IPS-20b (cell line): ENCODE data around the gene GAPVD1.
"Not testable (repeated sequence)": the region's sequence is repeated elsewhere in the genome, so short reads cannot be mapped to it uniquely, and the experiment has no call there.

Source experiments
- H3K27ac ChIP-seq: one replicate; pipeline ENCODE4 v1.5.1; 2013; ENCODE audit warnings: low read length
- H3K27me3 ChIP-seq: 2 replicates; pipeline ENCODE4 v1.6.1; 2013; ENCODE audit warnings: mild to moderate bottlenecking, low read length, inconsistent platforms; ENCODE audit not compliant: insufficient read depth
- H3K36me3 ChIP-seq: 2 replicates; pipeline ENCODE4 v1.6.1; 2013; ENCODE audit warnings: low read depth, mild to moderate bottlenecking, inconsistent platforms, low read length, moderate library complexity; ENCODE audit not compliant: insufficient read depth
- H3K4me1 ChIP-seq: 2 replicates; pipeline ENCODE4 v1.6.1; 2013; ENCODE audit warnings: mild to moderate bottlenecking, control low read depth, inconsistent platforms, low read length, moderate library complexity; ENCODE audit not compliant: insufficient read depth
- H3K4me3 ChIP-seq: 2 replicates; pipeline ENCODE4 v1.5.1; 2013; ENCODE audit warnings: mild to moderate bottlenecking, low read length, inconsistent platforms
- H3K9ac ChIP-seq: 2 replicates; pipeline ENCODE4 v1.6.1; 2013; ENCODE audit warnings: low read depth, mild to moderate bottlenecking, inconsistent platforms, low read length, moderate library complexity
- H3K9me3 ChIP-seq: 2 replicates; pipeline ENCODE4 v1.6.1; 2013; ENCODE audit warnings: mild to moderate bottlenecking, low read depth, low read length, inconsistent platforms; ENCODE audit not compliant: insufficient read depth

Gene GAPVD1

GRCh38 chr9:125286935-125287433 is 25.4 kb downstream of the GAPVD1 start:
- H3K4me3 ChIP-seq, H3K36me3 ChIP-seq, H3K27ac ChIP-seq, H3K27me3 ChIP-seq, H3K9me3 ChIP-seq, H3K9ac ChIP-seq, H3K4me1 ChIP-seq: not testable (repeated sequence)

DNA sequence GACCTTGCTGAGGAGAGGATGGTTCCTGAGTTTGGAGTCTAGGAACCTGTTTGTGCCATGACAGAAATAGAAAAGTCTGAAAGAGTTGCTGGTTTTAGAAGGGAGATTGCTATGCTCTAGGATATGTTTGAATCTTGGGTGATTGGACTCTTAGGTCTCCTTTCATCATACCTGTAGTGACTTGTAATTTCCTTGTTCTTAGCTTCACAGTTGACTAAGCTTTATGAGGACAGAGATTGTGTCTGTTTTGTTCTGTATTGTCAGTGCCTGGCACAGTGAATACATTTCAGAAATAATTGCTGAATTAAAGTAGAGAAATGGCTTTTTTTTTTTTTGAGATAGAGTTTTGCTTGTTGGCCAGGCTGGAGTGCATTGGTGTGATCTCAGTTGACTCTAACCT is 31.5 kb downstream of the GAPVD1 start:
- no peak overlapping the region for H3K9ac ChIP-seq
- no peaks in the 10 kb centered on the region for H3K36me3 ChIP-seq
- no peaks in the 10 kb centered on the region for H3K9me3 ChIP-seq
- no peaks in the 10 kb centered on the region; the same call in 1 of the 2 replicates for H3K4me1 ChIP-seq
- H3K27me3 ChIP-seq: no peaks in the 10 kb centered on the region
- H3K27ac ChIP-seq: no peak overlapping the region
- H3K4me3 ChIP-seq: no peak overlapping the region

- no peak overlapping the region for H3K4me3 ChIP-seq
- no peaks in the 10 kb centered on the region; the same call in 1 of the 2 replicates for H3K4me1 ChIP-seq
- no peaks in the 10 kb centered on the region for H3K27me3 ChIP-seq
- peaks cover 8% of the 10 kb centered on the region for H3K36me3 ChIP-seq
- H3K27ac ChIP-seq: no peak overlapping the region
- H3K9ac ChIP-seq: no peak overlapping the region
- no peaks in the 10 kb centered on the region for H3K9me3 ChIP-seq
These were observed 34.0 kb downstream of the GAPVD1 start for GRCh38 chr9:125295657-125296056.

DNA sequence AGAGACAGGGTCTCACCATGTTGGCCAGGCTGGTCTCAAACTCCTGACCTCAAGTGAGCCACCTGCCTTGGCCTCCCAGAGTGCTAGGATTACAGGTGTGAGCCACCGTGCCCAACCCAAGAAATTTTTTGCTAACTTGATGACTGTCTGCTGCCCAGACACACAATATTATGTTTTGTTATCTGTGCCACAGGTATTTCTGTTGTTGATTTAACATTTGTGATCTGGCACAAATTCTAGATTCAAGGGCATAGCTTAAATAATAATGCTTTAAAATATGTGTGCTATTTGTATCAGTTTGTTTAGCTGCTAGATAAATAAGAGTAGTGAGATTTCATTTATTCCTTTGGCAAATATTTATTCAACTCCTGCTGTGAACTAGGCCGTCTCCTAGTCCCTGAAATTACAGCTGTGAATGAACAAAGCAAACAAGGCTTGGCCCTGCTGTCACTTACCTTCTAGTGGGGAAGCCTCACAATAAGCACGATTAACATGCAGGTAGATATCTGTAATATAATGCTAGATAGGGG is 35.3 kb downstream of the GAPVD1 start:
- no peak overlapping the region for H3K4me3 ChIP-seq
- H3K27ac ChIP-seq: no peak overlapping the region
- H3K27me3 ChIP-seq: no peaks in the 10 kb centered on the region
- peaks cover 10% of the 10 kb centered on the region for H3K36me3 ChIP-seq
- H3K9me3 ChIP-seq: no peaks in the 10 kb centered on the region
- H3K9ac ChIP-seq: no peak overlapping the region
- H3K4me1 ChIP-seq: no peaks in the 10 kb centered on the region; the same call in 1 of the 2 replicates

- H3K4me3 ChIP-seq: no peak overlapping the region
- H3K27me3 ChIP-seq: no peaks in the 10 kb centered on the region
- no peaks in the 10 kb centered on the region for H3K9me3 ChIP-seq
- no peaks in the 10 kb centered on the region; the same call in 1 of the 2 replicates for H3K4me1 ChIP-seq
- peaks cover 20% of the 10 kb centered on the region for H3K36me3 ChIP-seq
- no peak overlapping the region for H3K27ac ChIP-seq
- H3K9ac ChIP-seq: no peak overlapping the region
These were observed 36.3 kb downstream of the GAPVD1 start for GRCh38 chr9:125297917-125298316.

DNA sequence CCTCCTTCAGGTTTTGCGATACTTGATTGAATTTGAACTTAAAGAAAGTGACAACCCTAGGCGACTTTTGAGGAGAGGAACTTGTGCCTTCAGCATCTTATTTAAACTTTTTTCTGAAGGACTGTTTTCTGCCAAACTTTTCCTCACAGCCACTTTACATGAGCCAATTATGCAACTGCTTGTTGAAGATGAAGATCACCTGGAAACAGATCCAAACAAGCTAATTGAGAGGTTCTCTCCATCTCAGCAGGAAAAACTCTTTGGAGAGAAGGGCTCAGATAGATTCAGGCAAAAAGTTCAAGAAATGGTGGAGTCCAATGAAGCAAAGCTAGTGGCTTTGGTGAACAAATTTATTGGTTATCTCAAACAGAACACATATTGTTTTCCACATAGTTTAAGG is 40.6 kb downstream of the GAPVD1 start:
- H3K4me1 ChIP-seq: no peaks in the 10 kb centered on the region; the same call in 1 of the 2 replicates
- peaks cover 49% of the 10 kb centered on the region for H3K36me3 ChIP-seq
- H3K4me3 ChIP-seq: no peak overlapping the region
- H3K9ac ChIP-seq: no peak overlapping the region
- no peak overlapping the region for H3K27ac ChIP-seq
- H3K27me3 ChIP-seq: no peaks in the 10 kb centered on the region
- no peaks in the 10 kb centered on the region for H3K9me3 ChIP-seq

DNA sequence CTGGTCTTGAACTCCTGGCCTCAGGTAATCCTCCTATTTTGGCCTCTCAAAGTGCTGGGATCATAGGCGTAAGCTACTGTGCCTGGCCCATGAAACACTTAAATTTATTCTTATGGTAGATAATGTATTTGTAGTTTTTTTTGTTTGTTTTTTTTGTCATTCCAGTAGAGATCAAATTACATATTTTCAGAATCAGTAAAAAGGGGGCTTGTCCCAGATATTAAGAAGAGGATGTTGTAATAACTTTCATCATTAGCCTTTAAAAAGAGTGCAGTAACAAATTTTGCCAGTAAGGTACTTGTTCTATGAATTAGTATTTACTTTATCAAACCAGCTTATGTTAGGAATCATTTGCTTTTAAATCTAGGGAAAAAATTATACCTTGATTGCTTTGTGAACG is 42.6 kb downstream of the GAPVD1 start:
- Histone ChIP-seq H3K9me3 (no peaks in the 10 kb centered on the region), H3K4me3 (no peak overlapping the region), H3K27ac (no peak overlapping the region), H3K27me3 (no peaks in the 10 kb centered on the region), H3K36me3 (peaks cover 59% of the 10 kb centered on the region), H3K9ac (no peak overlapping the region), H3K4me1 (no peaks in the 10 kb centered on the region)

DNA sequence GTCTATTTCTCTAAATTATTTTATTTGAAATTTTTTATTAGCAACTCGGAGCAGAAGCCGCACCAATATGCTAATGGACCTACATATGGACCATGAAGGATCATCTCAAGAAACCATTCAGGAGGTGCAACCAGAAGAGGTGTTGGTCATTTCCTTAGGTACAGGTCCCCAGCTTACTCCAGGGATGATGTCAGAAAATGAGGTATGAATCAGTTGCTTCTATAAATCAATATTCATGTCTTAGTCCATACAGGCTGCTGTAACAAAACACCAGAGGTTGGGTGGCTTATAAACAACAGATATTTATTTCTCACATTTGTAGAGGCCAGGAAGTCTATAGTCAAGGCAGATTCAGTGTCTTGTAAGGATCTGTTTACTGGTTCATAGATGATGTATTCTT is 50.8 kb downstream of the GAPVD1 start:
- Histone ChIP-seq H3K36me3 (peaks cover 42% of the 10 kb centered on the region), H3K27me3 (no peaks in the 10 kb centered on the region)

DNA sequence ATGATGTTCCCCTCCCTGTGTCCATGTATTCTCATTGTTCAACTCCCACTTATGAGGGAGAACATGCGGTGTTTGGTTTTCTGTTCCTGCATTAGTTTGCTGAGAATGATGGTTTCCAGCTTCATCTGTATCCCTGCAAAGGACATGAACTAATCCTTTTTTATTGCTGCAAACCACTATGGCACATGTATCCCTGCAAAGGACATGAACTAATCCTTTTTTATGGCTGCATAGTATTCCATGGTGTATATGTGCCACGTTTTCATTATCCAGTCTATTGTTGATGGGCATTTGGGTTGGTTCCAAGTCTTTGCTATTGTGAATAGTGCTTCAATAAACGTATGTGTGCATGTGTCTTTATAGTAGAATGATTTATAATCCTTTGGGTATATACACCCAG is 54.7 kb downstream of the GAPVD1 start:
- not testable (repeated sequence) for H3K9me3 ChIP-seq, H3K27me3 ChIP-seq, H3K9ac ChIP-seq, H3K4me3 ChIP-seq, H3K4me1 ChIP-seq, H3K27ac ChIP-seq
- H3K36me3 ChIP-seq: peaks cover 36% of the 10 kb centered on the region

More for the DNA sequence above, 50.8 kb downstream of the GAPVD1 start:
- H3K27ac ChIP-seq: no peak overlapping the region
- no peaks in the 10 kb centered on the region for H3K9me3 ChIP-seq
- H3K9ac ChIP-seq: no peak overlapping the region
- H3K4me1 ChIP-seq: no peaks in the 10 kb centered on the region
- H3K4me3 ChIP-seq: no peak overlapping the region

- no peaks in the 10 kb centered on the region for H3K9me3 ChIP-seq
- no peaks in the 10 kb centered on the region for H3K27me3 ChIP-seq
- peaks cover 29% of the 10 kb centered on the region for H3K36me3 ChIP-seq
- no peak overlapping the region for H3K27ac ChIP-seq
- H3K4me3 ChIP-seq: no peak overlapping the region
- no peak overlapping the region for H3K9ac ChIP-seq
- no peaks in the 10 kb centered on the region for H3K4me1 ChIP-seq
These were observed 56.1 kb downstream of the GAPVD1 start for GRCh38 chr9:125317704-125318103.

DNA sequence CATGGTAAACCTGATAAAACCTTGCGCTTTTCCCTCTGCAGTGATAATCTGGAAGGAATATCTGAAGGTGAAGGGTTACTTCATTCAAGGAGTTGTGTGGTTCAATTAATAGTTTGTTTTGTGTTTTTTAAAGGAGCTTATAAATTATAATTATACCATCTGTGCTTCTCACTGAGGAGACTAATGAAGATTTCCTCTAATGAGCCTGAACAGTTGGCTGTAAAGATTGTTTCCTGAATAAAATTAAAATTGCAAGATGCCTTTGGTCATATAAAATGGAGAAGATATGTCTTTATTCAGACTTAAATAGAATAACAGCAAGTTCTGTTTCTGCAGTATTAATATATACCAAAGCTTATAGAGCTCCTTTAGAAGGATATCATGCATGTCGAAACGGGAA is 59.9 kb downstream of the GAPVD1 start:
- no peaks in the 10 kb centered on the region for H3K9me3 ChIP-seq
- H3K4me1 ChIP-seq: no peaks in the 10 kb centered on the region
- no peak overlapping the region for H3K9ac ChIP-seq
- no peak overlapping the region for H3K4me3 ChIP-seq
- H3K27me3 ChIP-seq: no peaks in the 10 kb centered on the region
- H3K36me3 ChIP-seq: peaks cover 24% of the 10 kb centered on the region
- H3K27ac ChIP-seq: no peak overlapping the region

GRCh38 chr9:125323615-125324014 is 62.0 kb downstream of the GAPVD1 start:
- Histone ChIP-seq H3K4me1 (no peaks in the 10 kb centered on the region), H3K27ac (no peak overlapping the region), H3K4me3 (no peak overlapping the region), H3K9ac (no peak overlapping the region), H3K27me3 (no peaks in the 10 kb centered on the region), H3K9me3 (no peaks in the 10 kb centered on the region), H3K36me3 (peaks cover 27% of the 10 kb centered on the region)
